NCI-H82 (cell line): ENCODE data around the gene PYM1.
"Not testable (repeated sequence)": the region's sequence is repeated elsewhere in the genome, so short reads cannot be mapped to it uniquely, and the experiment has no call there.

Experiments used
- DNase-seq: peaks from one replicate; lab custom pipeline; 2025; lab: John Stamatoyannopoulos, UW

PYM1 gene

GRCh38 chr12:55908726-55909512 lies 18.8 kb downstream of the PYM1 start:
- no peak for DNase-seq

GRCh38 chr12:55906056-55906455 lies 21.6 kb downstream of the PYM1 start:
- no peak for DNase-seq

DNA sequence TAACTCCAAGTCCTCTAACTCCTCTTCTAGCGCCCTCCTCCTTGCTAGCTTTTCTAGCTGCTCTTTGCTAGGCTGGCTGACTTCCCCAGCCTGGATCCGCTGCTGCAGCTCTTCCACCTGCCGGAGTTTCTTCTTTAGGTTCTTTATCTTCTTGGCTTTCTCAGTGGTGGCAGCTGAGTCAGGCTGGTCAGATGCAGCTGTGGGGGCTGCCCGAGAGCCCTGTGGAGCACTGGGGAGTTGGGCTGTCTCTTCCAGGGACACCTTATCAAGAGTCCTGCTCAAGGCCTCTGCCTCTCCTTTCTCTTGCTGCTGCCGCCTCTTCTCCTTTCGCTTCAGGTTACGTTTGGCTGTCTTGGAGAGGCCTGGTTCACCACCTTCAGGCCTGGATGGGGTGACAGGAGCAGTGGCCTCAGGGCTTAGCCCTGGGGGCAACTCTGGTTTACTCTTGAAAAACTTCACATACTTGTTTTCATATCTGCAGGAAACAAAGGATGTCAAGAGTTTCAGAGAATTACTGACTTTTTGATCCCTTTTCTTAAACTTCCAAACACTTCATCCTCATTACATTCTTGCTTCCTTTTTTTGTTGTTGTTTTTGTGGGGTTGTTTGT lies 25.7 kb downstream of the PYM1 start:
- DNase-seq = no peak

DNA sequence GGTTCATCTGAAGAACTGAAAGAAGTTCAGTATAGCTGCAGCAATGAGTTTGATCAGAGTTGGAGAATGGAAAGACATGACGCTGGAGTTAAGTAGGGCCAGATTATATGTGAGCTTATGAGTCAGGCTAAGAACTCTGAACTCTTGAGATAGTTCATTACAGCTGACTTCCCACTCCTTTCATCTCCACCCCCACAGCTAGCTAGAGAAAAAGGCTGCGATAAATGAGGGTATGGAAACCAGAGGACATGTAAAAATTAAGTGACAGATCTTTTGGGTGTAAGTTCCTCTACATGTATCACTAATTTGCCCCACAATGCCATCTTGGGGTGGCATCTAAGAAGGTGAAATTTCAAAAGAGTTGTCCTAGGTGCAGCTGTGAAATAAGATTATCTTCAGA lies 28.6 kb downstream of the PYM1 start:
- DNase-seq = peak; percentile 36

DNA sequence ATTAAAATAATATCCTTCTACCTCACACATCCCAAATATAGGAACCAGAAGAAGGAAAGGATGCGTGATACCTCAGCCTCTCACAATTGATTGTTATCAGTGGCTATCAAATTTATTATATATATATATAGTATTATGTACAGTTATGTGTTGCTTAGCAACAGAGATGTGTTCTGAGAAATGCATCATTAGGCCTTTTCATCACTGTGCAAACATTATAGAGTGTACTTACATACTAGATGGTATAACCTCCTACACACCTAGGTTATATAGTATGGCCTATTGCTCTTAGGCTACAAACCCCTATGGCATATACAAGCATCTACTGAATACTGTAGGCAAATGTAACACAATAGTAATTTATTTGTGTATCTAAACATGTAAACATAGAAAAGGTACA lies 34.0 kb downstream of the PYM1 start:
- no peak for DNase-seq

- DNase-seq = no peak
These were observed 36.4 kb downstream of the PYM1 start for GRCh38 chr12:55891310-55891709.

- no peak for DNase-seq
These were observed 42.6 kb downstream of the PYM1 start for GRCh38 chr12:55885113-55885512.

DNA sequence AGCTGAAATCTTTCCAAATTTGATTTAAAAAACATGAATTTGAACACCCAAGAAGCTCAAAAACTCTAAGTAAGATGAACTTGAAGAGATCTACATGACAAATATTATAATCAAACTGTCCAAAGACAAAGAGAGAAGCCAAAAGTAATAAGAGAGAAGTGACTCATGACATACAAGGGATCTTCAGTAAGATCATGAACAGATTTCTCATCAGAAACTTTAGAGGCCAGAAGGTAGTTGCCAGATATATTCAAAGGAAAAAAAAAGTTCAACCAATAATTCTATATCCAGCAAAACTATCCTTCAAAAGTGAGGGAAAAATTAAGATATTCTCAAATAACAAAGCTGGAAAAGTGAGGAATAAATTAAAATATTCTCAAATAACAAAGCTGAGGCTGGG lies 49.9 kb downstream of the PYM1 start:
- no peak for DNase-seq

GRCh38 chr12:55875704-55876467 lies 51.8 kb downstream of the PYM1 start:
- no peak for DNase-seq

DNA sequence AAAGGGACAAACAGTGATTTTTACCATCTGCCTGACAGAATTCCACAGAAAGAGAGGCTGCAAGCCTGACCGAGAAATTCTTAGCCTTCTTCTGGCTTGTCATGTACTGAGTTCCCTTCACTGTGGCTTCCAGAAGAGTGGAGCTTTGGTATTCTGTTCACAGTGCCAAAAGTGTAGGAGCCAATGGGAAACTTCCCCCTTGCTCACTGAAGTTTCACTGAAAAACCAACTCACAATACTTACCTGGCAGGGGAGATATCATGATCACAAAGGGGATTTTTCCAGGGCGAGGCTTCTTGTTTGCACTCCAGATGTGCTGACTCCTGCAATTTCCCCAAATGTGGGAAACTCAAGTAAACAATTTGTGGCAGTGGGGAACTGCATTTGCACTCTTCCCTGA lies 53.3 kb downstream of the PYM1 start:
- no peak for DNase-seq

DNA sequence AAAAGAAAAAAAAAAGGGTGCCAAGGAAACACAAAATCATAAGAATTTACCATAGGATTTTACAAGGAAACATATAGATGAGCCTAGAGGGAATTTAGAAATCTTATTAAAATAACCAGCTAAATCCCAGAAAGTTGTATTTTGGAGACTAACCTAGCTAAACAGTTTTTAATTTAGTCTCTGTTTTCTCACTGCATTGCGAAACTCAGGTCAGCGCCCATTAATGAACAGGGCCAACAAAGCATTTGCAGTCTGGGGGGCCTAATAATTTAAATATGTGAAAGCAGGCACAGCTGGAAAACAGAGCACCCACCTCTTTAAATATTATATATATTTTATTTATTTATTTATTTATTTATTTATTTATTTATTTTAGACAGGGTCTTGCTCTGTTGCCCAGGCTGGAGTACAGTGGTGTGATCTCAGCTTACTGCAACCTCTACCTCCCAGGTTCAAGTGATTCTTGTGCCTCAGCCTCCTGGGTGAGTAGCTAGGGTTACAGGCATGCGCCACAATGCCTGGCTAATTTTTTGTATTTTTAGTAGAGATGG lies 61.2 kb downstream of the PYM1 start:
- DNase-seq = not testable (repeated sequence)

GRCh38 chr12:55865327-55865726 lies 62.4 kb downstream of the PYM1 start:
- no peak for DNase-seq

DNA sequence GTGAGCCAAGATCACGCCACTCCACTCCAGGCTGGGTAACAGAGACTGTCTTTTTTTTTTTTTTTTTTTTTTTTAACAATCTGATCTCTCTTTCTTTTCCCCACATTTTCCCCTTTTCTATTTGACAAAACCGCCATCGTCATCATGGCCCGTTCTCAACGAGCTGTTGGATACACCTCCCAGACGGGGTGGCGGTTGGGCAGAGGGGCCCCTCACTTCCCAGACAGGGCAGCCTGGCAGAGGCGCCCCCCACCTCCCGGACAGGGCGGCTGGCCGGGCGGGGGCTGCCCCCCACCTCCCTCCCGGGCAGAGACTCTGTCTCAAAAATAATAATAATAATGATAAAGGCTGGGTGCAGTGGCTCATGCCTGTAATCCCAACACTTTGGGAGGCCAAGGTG lies 64.8 kb downstream of the PYM1 start:
- DNase-seq = not testable (repeated sequence)

- no peak for DNase-seq
These were observed 65.4 kb downstream of the PYM1 start for GRCh38 chr12:55862286-55862685.

DNA sequence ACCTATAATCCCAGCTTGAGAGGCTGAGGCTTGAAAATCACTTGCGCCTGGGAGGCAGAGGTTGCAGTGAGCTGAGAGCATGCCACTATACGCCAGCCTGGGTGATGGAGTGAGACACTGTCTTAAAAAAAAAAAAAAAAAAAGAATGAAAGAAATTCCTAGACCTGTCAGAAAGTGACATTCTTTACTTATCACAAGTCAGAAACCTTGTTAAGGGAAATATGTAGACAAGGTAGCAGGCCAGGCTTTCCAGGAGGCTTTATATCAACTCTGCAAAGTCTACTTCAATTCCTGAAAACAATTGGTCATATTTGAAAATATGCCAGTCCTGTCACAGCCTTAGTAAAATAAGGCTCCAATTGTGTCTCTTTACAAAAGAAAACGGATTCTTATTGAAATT lies 65.8 kb downstream of the PYM1 start:
- DNase-seq = no peak

GRCh38 chr12:55861396-55861795 lies 66.3 kb downstream of the PYM1 start:
- DNase-seq = no peak

- no peak for DNase-seq
These were observed 75.0 kb downstream of the PYM1 start for GRCh38 chr12:55852740-55853139.
